ENCODE data around the gene TCAIM. TPM values are rescaled to one million over a fixed set of nuclear protein-coding genes. Genes with fewer than 3 reads are reported as not detected.

TCAIM gene
- total and polyA plus RNA-seq, 10 of the 15 experiments (the other 5 are each of a cell fraction or from before 2014, with no cell fraction given) = 14.5 to 22.9 (median 17.8) TPM

DNA sequence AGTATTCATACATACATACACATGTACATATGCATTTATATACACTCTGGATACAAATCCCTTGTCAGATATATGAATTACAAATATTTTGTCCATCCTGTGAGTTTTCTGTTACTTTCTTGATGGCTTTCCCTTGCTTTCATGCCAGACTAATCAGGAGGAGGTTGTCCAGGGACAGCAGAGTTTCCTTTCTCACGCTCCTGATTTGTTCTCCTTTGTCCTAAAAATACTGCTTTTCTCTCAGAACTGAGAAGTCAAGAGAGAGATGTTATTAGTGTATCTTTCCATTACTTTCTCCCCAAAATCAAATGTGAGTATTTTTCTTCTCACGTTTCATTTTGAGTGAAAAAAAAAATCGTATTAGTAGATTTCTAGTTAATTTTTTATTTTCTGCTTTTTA is 12.1 kb upstream of the TCAIM start (continued):
- TF ChIP-seq, protein P1, sequence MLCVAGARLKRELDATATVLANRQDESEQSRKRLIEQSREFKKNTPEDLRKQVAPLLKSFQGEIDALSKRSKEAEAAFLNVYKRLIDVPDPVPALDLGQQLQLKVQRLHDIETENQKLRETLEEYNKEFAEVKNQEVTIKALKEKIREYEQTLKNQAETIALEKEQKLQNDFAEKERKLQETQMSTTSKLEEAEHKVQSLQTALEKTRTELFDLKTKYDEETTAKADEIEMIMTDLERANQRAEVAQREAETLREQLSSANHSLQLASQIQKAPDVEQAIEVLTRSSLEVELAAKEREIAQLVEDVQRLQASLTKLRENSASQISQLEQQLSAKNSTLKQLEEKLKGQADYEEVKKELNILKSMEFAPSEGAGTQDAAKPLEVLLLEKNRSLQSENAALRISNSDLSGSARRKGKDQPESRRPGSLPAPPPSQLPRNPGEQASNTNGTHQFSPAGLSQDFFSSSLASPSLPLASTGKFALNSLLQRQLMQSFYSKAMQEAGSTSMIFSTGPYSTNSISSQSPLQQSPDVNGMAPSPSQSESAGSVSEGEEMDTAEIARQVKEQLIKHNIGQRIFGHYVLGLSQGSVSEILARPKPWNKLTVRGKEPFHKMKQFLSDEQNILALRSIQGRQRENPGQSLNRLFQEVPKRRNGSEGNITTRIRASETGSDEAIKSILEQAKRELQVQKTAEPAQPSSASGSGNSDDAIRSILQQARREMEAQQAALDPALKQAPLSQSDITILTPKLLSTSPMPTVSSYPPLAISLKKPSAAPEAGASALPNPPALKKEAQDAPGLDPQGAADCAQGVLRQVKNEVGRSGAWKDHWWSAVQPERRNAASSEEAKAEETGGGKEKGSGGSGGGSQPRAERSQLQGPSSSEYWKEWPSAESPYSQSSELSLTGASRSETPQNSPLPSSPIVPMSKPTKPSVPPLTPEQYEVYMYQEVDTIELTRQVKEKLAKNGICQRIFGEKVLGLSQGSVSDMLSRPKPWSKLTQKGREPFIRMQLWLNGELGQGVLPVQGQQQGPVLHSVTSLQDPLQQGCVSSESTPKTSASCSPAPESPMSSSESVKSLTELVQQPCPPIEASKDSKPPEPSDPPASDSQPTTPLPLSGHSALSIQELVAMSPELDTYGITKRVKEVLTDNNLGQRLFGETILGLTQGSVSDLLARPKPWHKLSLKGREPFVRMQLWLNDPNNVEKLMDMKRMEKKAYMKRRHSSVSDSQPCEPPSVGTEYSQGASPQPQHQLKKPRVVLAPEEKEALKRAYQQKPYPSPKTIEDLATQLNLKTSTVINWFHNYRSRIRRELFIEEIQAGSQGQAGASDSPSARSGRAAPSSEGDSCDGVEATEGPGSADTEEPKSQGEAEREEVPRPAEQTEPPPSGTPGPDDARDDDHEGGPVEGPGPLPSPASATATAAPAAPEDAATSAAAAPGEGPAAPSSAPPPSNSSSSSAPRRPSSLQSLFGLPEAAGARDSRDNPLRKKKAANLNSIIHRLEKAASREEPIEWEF (IDR thresholded peaks at IDR 0.05; ENCODE audit: insufficient replicate concordance, low read depth, low read length) = no peak
- TF ChIP-seq EED (IDR thresholded peaks at IDR 0.05; ENCODE audit: low read depth) (no peak), POLR2AphosphoS2 (IDR thresholded peaks at IDR 0.05; ENCODE audit: low read depth, low read length) (no peak)
- TF ChIP-seq, protein P2, sequence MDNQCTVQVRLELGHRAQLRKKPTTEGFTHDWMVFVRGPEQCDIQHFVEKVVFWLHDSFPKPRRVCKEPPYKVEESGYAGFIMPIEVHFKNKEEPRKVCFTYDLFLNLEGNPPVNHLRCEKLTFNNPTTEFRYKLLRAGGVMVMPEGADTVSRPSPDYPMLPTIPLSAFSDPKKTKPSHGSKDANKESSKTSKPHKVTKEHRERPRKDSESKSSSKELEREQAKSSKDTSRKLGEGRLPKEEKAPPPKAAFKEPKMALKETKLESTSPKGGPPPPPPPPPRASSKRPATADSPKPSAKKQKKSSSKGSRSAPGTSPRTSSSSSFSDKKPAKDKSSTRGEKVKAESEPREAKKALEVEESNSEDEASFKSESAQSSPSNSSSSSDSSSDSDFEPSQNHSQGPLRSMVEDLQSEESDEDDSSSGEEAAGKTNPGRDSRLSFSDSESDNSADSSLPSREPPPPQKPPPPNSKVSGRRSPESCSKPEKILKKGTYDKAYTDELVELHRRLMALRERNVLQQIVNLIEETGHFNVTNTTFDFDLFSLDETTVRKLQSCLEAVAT (IDR thresholded peaks at IDR 0.05) = no peak
- TF ChIP-seq, protein P3, sequence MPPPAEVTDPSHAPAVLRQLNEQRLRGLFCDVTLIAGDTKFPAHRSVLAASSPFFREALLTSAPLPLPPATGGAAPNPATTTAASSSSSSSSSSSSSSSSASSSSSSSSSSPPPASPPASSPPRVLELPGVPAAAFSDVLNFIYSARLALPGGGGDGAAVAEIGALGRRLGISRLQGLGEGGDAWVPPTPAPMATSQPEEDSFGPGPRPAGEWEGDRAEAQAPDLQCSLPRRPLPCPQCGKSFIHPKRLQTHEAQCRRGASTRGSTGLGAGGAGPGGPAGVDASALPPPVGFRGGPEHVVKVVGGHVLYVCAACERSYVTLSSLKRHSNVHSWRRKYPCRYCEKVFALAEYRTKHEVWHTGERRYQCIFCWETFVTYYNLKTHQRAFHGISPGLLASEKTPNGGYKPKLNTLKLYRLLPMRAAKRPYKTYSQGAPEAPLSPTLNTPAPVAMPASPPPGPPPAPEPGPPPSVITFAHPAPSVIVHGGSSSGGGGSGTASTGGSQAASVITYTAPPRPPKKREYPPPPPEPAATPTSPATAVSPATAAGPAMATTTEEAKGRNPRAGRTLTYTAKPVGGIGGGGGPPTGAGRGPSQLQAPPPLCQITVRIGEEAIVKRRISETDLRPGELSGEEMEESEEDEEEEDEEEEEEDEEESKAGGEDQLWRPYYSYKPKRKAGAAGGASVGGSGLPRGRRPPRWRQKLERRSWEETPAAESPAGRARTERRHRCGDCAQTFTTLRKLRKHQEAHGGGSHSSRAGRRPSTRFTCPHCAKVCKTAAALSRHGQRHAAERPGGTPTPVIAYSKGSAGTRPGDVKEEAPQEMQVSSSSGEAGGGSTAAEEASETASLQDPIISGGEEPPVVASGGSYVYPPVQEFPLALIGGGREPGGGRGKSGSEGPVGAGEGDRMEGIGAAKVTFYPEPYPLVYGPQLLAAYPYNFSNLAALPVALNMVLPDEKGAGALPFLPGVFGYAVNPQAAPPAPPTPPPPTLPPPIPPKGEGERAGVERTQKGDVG (CRISPR knock-in tag; IDR thresholded peaks at IDR 0.05) = no peak

Data from GM12878 (cell line).